Measurements from ENCODE around the gene FES.
"Not testable (repeated sequence)": the region's sequence is repeated elsewhere in the genome, so short reads cannot be mapped to it uniquely, and the experiment has no call there.

The FES gene

DNA sequence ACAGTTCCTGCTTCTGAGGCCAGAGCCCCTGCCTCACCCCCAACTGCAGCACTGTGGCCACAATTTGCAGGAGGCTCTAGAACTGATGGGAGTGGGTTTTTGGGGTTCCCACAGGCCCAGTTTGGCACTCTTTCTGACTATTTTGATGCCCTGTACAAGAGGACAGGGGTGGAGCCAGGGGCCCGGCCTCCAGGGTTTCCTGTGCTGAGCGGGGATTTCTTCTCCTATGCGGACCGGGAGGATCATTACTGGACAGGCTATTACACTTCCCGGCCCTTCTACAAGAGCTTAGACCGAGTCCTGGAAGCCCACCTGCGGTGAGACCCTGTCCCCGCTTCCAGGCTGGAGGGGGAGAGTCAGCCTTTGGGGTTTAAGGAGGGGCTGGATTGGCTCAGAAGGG lies 25.7 kb downstream of the FES start:
- no peak for DNase-seq (ENCODE audit: low read depth in 2 of 2)

DNA sequence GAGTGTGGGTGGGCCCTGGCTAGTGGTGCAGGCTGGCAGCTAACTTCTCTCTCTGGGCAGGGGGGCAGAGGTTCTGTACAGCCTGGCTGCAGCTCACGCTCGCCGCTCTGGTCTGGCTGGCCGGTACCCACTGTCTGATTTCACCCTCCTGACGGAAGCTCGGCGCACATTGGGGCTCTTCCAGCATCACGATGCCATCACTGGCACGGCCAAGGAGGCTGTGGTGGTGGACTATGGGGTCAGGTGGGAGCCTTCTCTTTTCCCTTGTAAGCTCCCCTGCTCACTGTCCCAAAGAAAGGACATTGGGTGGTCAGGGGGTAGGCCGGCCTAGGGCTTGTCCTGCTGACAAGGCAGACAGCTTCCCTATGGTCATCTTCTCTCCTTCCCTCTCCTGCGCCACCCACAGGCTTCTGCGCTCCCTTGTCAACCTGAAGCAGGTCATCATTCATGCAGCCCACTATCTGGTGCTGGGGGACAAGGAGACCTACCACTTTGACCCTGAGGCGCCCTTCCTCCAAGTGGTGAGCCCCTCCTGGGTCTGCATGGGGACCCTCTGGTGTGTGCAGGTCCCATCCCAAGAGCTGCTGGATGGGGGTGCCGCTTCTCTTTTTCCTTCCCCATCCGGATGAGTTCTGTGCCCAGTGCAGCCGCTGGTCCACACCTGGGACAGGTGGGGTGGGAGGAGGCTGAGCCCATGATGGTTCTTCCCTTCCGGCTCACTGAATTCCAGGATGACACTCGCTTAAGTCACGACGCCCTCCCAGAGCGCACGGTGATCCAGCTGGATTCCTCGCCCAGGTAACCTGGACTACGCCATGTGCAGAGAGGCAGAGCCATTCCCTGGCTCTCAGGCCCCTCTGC lies 26.4 kb downstream of the FES start:
- DNase-seq (ENCODE audit: low read depth in 2 of 2), result no peak

- no peak for DNase-seq (ENCODE audit: low read depth in 2 of 2)
These were observed 27.0 kb downstream of the FES start for GRCh38 chr15:90911302-90911623.

DNA sequence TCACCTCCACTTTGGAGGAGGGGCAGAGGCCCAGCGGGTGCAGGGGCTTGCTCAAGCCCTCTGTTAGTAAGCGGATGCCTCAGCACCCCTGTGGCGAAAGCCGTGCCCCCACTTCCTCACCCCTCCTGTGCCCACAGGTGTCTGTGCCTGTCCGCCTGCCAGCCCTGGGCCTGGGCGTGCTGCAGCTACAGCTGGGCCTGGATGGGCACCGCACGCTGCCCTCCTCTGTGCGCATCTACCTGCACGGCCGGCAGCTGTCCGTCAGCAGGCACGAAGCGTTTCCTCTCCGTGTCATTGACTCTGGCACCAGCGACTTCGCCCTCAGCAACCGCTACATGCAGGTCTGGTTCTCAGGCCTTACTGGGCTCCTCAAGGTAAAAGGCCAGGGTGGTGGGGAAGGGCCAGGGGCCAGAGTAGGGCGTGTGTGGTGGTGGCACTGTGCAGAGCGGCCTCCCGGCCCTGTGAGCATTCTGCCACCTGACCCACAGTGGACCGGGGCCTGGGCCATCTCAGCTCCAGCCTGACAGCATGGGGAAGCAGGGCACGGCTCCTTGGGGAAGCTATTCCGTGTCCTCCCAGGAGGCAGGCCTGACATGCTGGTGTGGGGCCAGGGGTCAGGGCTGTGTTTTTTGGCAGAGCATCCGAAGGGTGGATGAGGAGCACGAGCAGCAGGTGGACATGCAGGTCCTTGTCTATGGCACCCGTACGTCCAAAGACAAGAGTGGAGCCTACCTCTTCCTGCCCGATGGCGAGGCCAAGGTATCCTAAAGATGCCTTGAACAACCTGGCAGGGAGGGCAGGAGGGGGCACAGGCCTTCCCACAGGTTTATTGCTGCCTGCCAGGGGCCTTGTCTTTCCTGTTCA lies 27.8 kb downstream of the FES start:
- no peak for DNase-seq (ENCODE audit: low read depth in 2 of 2)

GRCh38 chr15:90912770-90913075 lies 28.4 kb downstream of the FES start:
- no peak for DNase-seq (ENCODE audit: low read depth in 2 of 2)

DNA sequence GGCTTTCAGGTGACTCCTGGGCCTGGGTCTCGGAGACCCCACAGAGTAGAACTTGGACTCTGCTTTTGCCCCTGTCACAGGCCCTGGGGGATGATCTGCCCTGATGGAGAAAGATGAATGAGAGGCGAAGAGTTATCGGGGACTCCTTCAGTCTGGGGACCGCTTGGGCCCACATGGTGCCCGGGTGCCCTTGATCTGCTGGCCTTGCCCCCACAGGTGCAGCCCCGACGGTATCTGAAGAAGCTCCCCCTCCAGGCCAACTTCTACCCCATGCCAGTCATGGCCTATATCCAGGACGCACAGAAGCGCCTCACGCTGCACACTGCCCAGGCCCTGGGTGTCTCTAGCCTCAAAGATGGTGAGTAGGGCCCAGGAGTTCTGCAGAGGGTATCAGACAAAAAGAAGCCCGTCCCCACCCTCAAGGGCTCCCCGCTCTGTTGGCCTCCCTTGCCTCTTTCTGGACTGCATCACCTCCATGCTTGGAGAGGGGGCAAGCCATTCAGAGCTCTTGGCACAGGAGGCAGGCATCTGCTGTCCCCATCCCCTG lies 29.2 kb downstream of the FES start:
- no peak for DNase-seq (ENCODE audit: low read depth in 2 of 2)

DNA sequence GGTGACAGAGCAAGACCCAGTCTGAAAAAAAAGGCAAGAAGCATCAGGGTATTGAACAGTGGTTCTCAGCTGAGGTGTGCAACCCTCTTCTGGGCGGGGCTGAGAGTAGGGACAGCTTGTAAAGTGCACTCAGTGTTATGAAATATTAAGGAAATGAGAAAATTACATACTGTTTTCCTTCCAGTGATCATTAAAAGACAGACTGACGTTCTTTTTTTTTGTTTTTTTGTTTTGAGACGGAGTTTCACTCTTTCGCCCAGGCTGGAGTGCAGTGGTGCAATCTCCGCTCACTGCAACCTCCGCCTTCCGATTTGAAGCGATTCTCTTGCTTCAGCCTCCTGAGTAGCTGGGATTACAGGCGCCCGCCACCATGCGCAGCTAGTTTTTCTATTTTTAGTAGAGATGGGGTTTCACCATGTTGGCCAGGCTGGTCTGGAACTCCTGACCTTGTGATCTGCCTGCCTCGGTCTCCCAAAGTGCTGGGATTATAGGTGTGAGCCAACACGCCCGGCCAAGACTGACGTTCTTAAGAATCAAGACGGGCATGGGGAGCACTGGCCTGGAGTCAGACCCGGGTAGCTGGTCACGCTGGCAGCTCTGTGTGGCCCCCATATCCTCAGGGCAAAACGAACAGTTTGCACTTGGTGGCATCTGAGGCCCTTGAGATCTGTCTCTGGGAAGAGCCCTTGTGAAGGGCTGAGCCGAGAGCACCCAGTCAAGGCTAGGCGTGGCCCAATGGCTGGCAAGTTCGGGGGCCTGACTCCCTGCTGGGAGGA lies 30.2 kb downstream of the FES start:
- DNase-seq (ENCODE audit: low read depth in 2 of 2), result no peak

GRCh38 chr15:90915216-90915807 lies 31.0 kb downstream of the FES start:
- DNase-seq (ENCODE audit: low read depth in 2 of 2), result no peak

DNA sequence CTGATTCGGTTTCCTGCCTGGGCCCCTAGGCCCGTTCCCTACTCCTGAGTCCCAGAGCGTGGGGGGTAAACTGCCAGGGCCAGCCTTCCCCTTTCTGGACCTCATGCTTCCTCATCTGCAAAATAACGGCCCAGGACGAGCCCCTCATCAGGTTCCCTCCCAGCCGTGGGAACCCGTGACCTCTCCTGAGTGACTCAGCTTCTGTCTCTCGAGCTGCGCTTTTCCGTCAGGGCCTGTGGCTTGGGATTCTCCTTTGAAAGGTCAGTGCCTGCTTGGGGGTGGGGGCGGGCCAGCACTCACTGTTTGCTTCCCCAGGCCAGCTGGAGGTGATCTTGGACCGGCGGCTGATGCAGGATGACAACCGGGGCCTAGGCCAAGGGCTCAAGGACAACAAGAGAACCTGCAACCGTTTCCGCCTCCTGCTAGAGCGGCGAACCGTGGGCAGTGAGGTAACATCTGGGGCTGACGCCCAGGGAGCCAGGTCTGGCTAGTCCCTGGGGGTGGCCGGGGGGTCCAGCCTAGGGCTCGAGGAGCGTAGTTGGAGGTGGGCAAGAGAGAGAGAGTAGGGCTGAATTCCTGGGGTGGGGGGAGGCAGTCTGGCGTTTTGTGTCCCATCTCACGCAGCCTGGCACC lies 31.6 kb downstream of the FES start:
- DNase-seq (ENCODE audit: low read depth in 2 of 2), result no peak

DNA sequence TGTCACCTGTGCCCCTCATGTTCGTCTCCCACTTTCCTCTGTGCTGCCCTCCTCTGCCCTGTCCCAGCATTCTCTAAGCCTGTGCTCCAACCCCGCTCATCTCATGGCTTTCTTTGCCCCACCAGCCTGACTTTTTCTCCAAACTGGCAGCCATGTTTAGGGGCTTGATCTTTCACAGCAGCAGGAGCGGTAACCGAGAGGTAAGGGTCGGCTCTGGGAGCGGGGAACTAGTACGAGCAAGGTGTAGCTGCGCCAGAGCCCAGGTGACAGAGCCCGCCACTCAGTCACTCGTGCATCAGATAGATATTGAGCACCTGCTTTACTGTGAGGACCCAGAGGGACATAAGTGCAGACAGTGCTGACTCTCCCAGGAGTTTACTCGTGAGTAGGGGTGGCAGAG lies 32.2 kb downstream of the FES start:
- DNase-seq (ENCODE audit: low read depth in 2 of 2), result no peak

- no peak for DNase-seq (ENCODE audit: low read depth in 2 of 2)
These were observed 33.3 kb downstream of the FES start for GRCh38 chr15:90917569-90917968.

DNA sequence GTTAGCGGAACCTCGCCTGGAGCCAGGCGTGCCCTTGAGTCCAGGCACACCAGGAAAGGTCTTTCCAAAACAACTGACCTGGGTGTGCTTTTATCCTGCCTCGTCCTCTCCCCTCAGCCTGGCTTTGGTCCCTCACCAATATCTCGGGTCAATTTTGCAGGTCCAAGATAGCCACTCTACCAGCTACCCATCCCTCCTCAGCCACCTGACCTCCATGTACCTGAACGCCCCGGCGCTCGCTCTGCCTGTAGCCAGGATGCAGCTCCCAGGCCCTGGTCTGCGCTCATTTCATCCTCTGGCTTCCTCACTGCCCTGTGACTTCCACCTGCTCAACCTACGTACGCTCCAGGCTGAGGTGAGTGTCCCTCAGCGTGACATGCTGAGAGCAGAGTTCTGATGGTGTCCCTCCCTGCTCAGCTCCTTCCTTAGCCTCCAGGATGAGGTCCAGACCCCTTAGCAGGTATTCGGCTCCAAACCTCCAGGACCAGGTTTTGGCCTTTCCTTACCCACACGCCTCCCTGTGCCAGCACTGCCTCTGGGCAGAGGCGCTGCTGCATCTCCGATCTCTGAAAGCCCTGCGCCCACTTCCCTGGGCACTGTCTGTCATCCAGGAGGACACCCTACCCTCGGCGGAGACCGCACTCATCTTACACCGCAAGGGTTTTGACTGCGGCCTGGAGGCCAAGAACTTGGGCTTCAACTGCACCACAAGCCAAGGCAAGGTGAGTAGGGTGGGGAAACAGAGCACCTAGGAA lies 33.9 kb downstream of the FES start:
- no peak for DNase-seq (ENCODE audit: low read depth in 2 of 2)

DNA sequence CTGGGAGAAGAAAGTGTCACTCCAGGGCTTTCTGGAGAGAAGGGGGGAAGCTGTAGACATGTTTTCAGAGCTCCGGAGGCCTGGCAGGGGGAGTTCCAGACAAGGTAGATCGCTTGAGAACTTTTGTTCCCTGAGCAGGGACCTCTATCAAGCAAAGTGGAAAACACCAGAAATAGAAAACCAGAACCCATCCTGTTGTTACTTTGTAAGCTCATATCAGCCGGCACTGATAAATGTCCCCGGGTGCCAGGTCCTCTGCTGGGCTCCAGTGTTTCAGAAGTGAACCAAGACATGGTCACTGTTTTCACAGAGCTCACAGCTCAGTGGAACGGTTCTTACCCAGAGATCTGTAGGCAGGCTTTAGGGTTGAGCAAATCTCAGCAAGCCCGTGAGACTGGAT lies 34.5 kb downstream of the FES start:
- DNase-seq (ENCODE audit: low read depth in 2 of 2), result no peak

- DNase-seq (ENCODE audit: low read depth in 2 of 2), result no peak
These were observed 37.6 kb downstream of the FES start for GRCh38 chr15:90921887-90922286.

- DNase-seq (ENCODE audit: low read depth in 2 of 2), result not testable (repeated sequence)
These were observed 38.5 kb downstream of the FES start for GRCh38 chr15:90922712-90923322.

- no peak for DNase-seq (ENCODE audit: low read depth in 2 of 2)
These were observed 40.1 kb downstream of the FES start for GRCh38 chr15:90924375-90924774.

DNA sequence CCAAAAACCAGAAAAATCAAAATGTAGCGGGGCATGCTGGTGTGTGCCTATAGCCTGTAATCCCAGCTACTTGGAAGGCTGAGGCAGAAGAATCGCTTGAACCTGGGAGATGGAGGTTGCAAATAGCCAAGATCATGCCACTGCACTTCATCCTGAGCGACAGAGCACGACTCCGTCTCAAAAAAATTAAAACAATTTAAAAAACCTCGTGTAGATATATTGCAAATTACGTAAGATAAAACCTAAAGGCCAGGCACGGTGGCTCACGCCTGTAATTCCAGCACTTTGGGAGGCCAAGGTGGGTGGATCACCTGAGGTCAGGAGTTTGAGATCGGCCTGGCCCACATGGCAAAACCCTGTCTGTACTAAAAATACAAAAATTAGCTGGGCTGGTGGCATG lies 42.5 kb downstream of the FES start:
- not testable (repeated sequence) for DNase-seq (ENCODE audit: low read depth in 2 of 2)

GRCh38 chr15:90928106-90928505 lies 43.8 kb downstream of the FES start:
- DNase-seq (ENCODE audit: low read depth in 2 of 2), result not testable (repeated sequence)

DNA sequence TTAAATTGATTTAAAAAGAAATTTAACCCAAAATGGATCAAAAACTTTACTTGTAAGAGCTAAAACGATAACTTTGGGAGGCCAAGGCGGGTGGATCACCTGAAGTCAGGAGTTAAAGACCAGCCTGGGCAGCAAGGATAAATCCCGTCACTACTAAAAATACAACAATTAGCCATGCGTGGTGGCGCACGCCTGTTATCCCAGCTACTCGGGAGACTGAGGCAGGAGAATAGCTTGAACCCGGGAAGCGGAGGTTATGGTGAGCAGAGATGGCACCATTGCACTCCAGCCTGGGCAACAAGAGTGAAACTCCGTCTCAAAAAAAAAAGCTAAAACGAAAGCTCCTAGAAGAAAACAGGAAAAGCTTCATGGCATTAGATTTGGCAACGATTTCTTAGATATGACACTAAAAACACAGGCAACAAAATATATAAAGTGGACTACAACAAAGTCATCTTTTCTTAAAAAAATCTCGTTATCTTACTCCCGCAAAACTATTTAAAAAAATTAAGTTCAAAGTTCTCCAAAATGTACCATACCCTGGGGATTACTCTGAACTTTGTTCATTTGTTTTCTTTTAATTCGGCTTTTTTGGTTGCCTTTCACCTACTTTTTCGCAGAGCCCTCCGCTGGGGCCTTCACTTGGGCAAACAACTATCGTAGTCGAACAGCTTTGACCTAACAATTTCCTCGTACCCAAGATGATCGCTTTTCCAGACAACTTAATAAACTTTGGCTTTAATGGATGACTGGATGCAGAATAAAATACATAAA lies 45.1 kb downstream of the FES start:
- DNase-seq (ENCODE audit: low read depth in 2 of 2), result no peak
